Activated CD8-positive, alpha-beta memory T cell treated with anti-CD3 and anti-CD28 coated beads for 4 hours (primary cell): ENCODE measurements around the gene RAB44.
"Not testable (repeated sequence)": the region's sequence is repeated elsewhere in the genome, so short reads cannot be mapped to it uniquely, and the experiment has no call there.

ENCODE experiments used
- DNase-seq, 2 donors: peaks; one replicate each; pipeline ENCODE4 v3.0.0-alpha.2; 2020; ENCODE audit warnings: low read depth in 2 of 2

The RAB44 gene

GRCh38 chr6:36685926-36686667 is 11.5 kb upstream of the RAB44 start:
- DNase-seq: no peak

- DNase-seq: no peak
Observed at GRCh38 chr6:36686668-36687513, 10.7 kb upstream of the RAB44 start.

- no peak for DNase-seq
Observed at GRCh38 chr6:36688063-36688738, 9.4 kb upstream of the RAB44 start.

GRCh38 chr6:36688739-36689075 is 8.9 kb upstream of the RAB44 start:
- DNase-seq: no peak

GRCh38 chr6:36691011-36691410 is 6.6 kb upstream of the RAB44 start:
- DNase-seq: no peak

- no peak for DNase-seq
Observed at GRCh38 chr6:36691612-36692011, 6.0 kb upstream of the RAB44 start.

GRCh38 chr6:36692220-36692619 is 5.4 kb upstream of the RAB44 start:
- no peak for DNase-seq

- no peak for DNase-seq
Observed at GRCh38 chr6:36692861-36693702, 4.5 kb upstream of the RAB44 start.

- DNase-seq: no peak
Observed at GRCh38 chr6:36694616-36695015, 3.0 kb upstream of the RAB44 start.

- no peak for DNase-seq
Observed at GRCh38 chr6:36695414-36695813, 2.2 kb upstream of the RAB44 start.

- DNase-seq: no peak
Observed at GRCh38 chr6:36698196-36698595, 570 bp downstream of the RAB44 start.

GRCh38 chr6:36698871-36699271 is 1.2 kb downstream of the RAB44 start:
- no peak for DNase-seq

GRCh38 chr6:36699348-36699747 is 1.7 kb downstream of the RAB44 start:
- DNase-seq: no peak

- DNase-seq: no peak
Observed at GRCh38 chr6:36700071-36700812, 2.6 kb downstream of the RAB44 start.

- DNase-seq: no peak
Observed at GRCh38 chr6:36700831-36701230, 3.2 kb downstream of the RAB44 start.

- DNase-seq: no peak
Observed at GRCh38 chr6:36701401-36701991, 3.9 kb downstream of the RAB44 start.

- DNase-seq: no peak
Observed at GRCh38 chr6:36702656-36703055, 5.0 kb downstream of the RAB44 start.

GRCh38 chr6:36703081-36703606 is 5.5 kb downstream of the RAB44 start:
- DNase-seq: no peak

GRCh38 chr6:36703982-36704381 is 6.4 kb downstream of the RAB44 start:
- no peak for DNase-seq

- not testable (repeated sequence) for DNase-seq
Observed at GRCh38 chr6:36704961-36705577, 7.4 kb downstream of the RAB44 start.
